SJCRH30 (cell line): ENCODE data around the gene NAA11. TPM values are rescaled to one million over a fixed set of nuclear protein-coding genes. Genes with fewer than 3 reads are reported as not detected.

Experiments
- DNase-seq, 2 experiments: peaks; one replicate each; pipeline ENCODE4 v3.0.0-alpha.2; 2015 to 2020
- H3K27ac ChIP-seq: fragments of 250-450 bp; sonication (Bioruptor Pico); 2 replicates; pipeline ENCODE4 v1.5.1; 2020; ENCODE audit warnings: mild to moderate bottlenecking, moderate library complexity
- H3K27me3 ChIP-seq: fragments of 250-450 bp; sonication (Bioruptor Pico); 2 replicates; pipeline ENCODE4 v1.5.1; 2020; ENCODE audit warnings: mild to moderate bottlenecking, moderate library complexity
- H3K36me3 ChIP-seq: fragments of 250-450 bp; sonication (Bioruptor Pico); 2 replicates; pipeline ENCODE4 v1.5.1; 2020; ENCODE audit warnings: mild to moderate bottlenecking, moderate library complexity
- H3K4me1 ChIP-seq: fragments of 250-450 bp; sonication (Bioruptor Pico); 2 replicates; pipeline ENCODE4 v1.5.1; 2020; ENCODE audit warnings: mild to moderate bottlenecking, moderate library complexity
- H3K4me3 ChIP-seq: fragments of 250-450 bp; sonication (Bioruptor Pico); 2 replicates; pipeline ENCODE4 v1.5.1; 2020; ENCODE audit warnings: mild to moderate bottlenecking, moderate library complexity
- H3K9me3 ChIP-seq: fragments of 250-450 bp; sonication (Bioruptor Pico); replicated peaks from 2 replicates; pipeline ENCODE4 v1.5.1; 2020; ENCODE audit warnings: mild to moderate bottlenecking, moderate library complexity
- total RNA-seq: library from RNA; depleted of rRNA; stranded (reverse); fragments of >200 nt; shearing (Covaris generic); gene quantifications from 2 replicates; pipeline ENCODE4 v1.2.3, GENCODE V29; 2014; rRNA removed

NAA11 gene
- 0.12 TPM in 1 of 2 replicates, not detected in the other for total RNA-seq

DNA sequence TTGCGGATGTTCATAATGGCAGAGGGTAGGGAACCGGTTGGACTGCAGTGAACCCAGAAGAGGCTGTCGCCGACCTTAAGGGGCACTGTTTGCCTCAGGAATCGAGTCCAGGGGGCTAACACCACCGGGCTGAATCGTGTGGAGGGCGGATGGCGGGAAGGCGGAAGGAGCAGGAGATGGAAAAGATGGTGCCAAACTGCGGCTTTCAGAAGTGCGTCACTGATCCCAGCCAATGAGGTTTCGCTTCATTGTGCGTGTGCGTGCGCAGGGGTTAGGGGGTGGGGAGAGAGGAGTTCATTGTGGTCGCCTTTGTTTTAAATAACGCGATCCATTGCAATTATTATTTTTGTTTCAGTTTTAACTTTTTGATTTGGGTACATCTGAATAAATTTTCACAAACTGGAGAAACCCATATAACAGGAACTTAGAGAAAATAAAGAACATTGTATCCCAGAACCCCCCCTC, at the start of gene NAA11:
NAA11 (minus strand) TSS at position 198 of the 465 bp plus-strand sequence; CDS start at position 14, 184 bp downstream.
- DNase-seq = no peak
- Histone ChIP-seq H3K36me3 (no peaks in the 10 kb centered on the region), H3K27ac (no peak within 1 kb of the TSS), H3K4me1 (peaks cover 9% of the 10 kb centered on the region), H3K4me3 (no peak within 1 kb of the TSS), H3K9me3 (peaks cover 5% of the 10 kb centered on the region), H3K27me3 (no peaks in the 10 kb centered on the region; the same call in 1 of the 2 replicates)

- Histone ChIP-seq H3K4me3 (no peak overlapping the region), H3K27ac (no peak overlapping the region), H3K9me3 (no peaks in the 10 kb centered on the region), H3K36me3 (no peaks in the 10 kb centered on the region), H3K4me1 (peaks cover 6% of the 10 kb centered on the region; the same call in 1 of the 2 replicates), H3K27me3 (no peaks in the 10 kb centered on the region)
- DNase-seq = no peak
Measured at GRCh38 chr4:79370026-79370425, 44.2 kb upstream of the NAA11 start.

- H3K9me3 ChIP-seq = no peaks in the 10 kb centered on the region
Measured at GRCh38 chr4:79367096-79367495, 41.2 kb upstream of the NAA11 start.

DNA sequence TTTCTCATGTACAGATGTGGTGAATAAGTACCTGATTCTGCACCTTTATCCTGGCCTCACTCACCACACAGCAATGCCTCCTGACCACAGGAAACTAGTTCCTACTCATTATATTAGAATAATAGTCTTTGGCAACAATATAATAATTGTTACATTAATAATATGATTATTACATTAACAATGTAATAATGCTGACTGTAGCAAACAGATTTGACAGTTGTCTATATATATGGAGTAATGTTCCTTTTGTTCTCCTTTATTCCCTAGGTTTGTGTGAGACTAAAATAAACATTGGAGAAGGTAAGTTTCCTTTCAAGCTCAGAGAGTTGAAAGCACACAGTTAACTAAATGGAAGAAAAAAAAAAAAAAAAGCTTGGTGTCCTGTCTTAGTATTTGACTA, 40.6 kb upstream of the NAA11 start:
- Histone ChIP-seq H3K27me3 (no peaks in the 10 kb centered on the region), H3K27ac (no peak overlapping the region)
- no peak for DNase-seq

More at GRCh38 chr4:79367096-79367495, 41.2 kb upstream of the NAA11 start:
- no peak for DNase-seq
- Histone ChIP-seq H3K36me3 (no peaks in the 10 kb centered on the region), H3K4me3 (no peak overlapping the region), H3K27me3 (no peaks in the 10 kb centered on the region), H3K4me1 (peaks cover 6% of the 10 kb centered on the region; the same call in 1 of the 2 replicates), H3K27ac (no peak overlapping the region)

DNA sequence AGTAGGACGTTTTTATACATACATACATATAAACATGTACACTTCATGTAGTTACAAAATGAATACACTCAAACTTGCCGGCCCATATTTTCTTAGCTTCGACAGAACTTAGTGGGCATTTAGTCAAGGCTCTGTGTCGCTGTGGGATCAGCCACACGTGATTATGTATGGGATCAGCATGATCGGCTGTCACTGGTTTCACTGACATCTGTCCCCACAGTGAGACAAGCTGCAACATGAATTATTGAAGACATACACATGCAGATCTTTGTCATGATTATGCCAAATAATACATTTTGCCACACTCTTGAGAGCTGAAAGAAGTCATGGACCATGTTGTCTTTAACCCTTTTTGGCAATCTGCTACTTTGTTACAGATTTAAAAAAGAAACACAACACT, 38.2 kb upstream of the NAA11 start:
- H3K27me3 ChIP-seq = no peaks in the 10 kb centered on the region
- DNase-seq = no peak
- H3K27ac ChIP-seq = no peak overlapping the region

More for the DNA sequence above, 40.6 kb upstream of the NAA11 start:
- Histone ChIP-seq H3K36me3 (no peaks in the 10 kb centered on the region), H3K9me3 (no peaks in the 10 kb centered on the region), H3K4me3 (no peak overlapping the region), H3K4me1 (peaks cover 6% of the 10 kb centered on the region; the same call in 1 of the 2 replicates)

DNA sequence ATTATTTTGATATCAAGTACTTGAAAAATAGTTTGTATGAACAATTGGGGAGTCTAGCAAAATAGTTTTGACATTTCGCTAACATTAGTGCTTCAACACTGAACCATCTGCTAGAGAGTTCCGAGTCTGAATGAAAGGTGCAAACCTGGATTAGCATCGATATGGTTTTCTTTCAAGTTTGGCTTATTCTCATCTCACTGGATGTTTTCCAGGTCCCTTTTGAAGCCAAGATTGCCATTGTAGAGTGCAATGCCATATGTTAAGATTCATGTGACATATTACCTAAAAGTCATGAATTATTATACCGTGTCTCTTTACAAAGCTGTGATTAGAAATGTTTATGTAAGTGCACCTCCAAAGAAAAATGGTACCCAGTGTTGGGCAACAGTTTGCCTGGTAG, 36.8 kb upstream of the NAA11 start:
- Histone ChIP-seq H3K4me3 (no peak overlapping the region), H3K36me3 (no peaks in the 10 kb centered on the region), H3K4me1 (peaks cover 6% of the 10 kb centered on the region; the same call in 1 of the 2 replicates), H3K27ac (no peak overlapping the region), H3K9me3 (no peaks in the 10 kb centered on the region), H3K27me3 (no peaks in the 10 kb centered on the region)
- no peak for DNase-seq

More for the DNA sequence above, 38.2 kb upstream of the NAA11 start:
- no peaks in the 10 kb centered on the region for H3K36me3 ChIP-seq
- H3K9me3 ChIP-seq = no peaks in the 10 kb centered on the region
- no peak overlapping the region for H3K4me3 ChIP-seq
- H3K4me1 ChIP-seq = peaks cover 6% of the 10 kb centered on the region; the same call in 1 of the 2 replicates

DNA sequence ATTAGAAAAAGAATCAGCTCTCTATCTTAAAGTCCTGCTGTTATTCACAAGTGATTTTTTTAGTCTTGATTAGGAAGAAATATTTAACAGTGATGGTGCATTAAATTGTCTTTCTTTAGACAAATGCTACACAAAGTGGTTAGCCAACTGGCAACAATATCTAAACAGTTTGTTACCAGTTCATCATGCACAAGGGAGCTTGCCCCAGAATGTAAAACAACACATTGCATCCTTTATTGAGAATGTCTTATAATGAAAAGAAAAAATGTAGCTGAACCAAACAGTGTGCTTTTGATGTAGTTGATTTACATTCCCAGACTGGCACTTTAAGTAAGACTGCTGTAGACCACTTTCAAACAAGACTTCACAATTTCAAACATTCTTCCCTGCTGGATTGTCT, 34.1 kb upstream of the NAA11 start:
- Histone ChIP-seq H3K27me3 (no peaks in the 10 kb centered on the region), H3K36me3 (no peaks in the 10 kb centered on the region), H3K9me3 (no peaks in the 10 kb centered on the region), H3K4me3 (no peak overlapping the region), H3K4me1 (no peaks in the 10 kb centered on the region), H3K27ac (no peak overlapping the region)
- no peak for DNase-seq

- H3K4me3 ChIP-seq = no peak overlapping the region
- H3K27me3 ChIP-seq = no peaks in the 10 kb centered on the region
- H3K9me3 ChIP-seq = no peaks in the 10 kb centered on the region
- H3K27ac ChIP-seq = no peak overlapping the region
- H3K36me3 ChIP-seq = no peaks in the 10 kb centered on the region
- no peak for DNase-seq
- no peaks in the 10 kb centered on the region for H3K4me1 ChIP-seq
Measured at GRCh38 chr4:79358438-79358837, 32.6 kb upstream of the NAA11 start.

DNA sequence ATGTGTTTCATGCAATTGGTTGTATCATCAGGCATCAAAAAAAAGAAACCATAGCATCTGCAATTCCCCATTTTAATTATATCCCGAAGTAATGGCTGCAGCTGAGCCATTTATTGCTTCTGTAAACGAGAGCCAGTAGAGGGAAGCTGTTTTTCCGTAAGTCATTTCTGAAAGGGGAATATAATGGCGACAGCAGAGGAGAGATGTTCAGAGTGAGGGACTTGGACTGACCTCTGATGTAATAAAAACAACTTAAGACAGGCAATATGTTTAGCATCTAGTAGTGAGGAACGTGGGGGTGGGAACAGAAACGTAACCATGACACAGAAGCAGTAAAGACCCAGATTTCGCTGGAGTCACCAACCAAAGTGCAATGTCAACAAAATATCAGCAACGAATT, 31.5 kb upstream of the NAA11 start:
- Histone ChIP-seq H3K4me1 (no peaks in the 10 kb centered on the region), H3K27me3 (no peaks in the 10 kb centered on the region), H3K27ac (no peak overlapping the region), H3K4me3 (no peak overlapping the region), H3K36me3 (no peaks in the 10 kb centered on the region), H3K9me3 (no peaks in the 10 kb centered on the region)
- DNase-seq = no peak

DNA sequence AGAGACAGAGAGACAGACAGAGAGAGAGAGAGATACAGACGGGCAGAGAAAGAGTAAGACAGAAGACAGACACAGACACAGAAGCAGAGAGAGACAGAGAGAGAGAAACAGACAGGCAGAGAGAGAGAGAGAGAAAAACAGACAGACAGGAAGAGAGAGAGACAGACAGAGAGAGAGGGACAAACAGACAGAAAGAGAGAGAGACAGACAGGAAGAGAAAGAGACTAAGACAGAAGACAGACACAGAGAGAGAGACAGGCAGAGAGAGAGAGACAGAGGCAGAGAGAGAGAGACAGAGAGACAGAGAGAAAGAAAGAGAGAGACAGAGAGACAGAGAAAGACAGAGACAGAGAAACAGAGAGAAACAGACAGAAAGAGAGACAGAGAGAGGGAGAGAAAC, 27.2 kb upstream of the NAA11 start:
- Histone ChIP-seq H3K4me1 (no peaks in the 10 kb centered on the region), H3K27me3 (no peaks in the 10 kb centered on the region), H3K27ac (no peak overlapping the region), H3K9me3 (peaks cover 1% of the 10 kb centered on the region; the same call in 1 of the 2 replicates), H3K4me3 (no peak overlapping the region), H3K36me3 (no peaks in the 10 kb centered on the region)
- no peak for DNase-seq

GRCh38 chr4:79348405-79348804, 22.5 kb upstream of the NAA11 start:
- Histone ChIP-seq H3K36me3 (no peaks in the 10 kb centered on the region), H3K27me3 (no peaks in the 10 kb centered on the region), H3K27ac (no peak overlapping the region), H3K9me3 (peaks cover 3% of the 10 kb centered on the region; the same call in 1 of the 2 replicates), H3K4me1 (no peaks in the 10 kb centered on the region), H3K4me3 (no peak overlapping the region)
- DNase-seq = no peak

DNA sequence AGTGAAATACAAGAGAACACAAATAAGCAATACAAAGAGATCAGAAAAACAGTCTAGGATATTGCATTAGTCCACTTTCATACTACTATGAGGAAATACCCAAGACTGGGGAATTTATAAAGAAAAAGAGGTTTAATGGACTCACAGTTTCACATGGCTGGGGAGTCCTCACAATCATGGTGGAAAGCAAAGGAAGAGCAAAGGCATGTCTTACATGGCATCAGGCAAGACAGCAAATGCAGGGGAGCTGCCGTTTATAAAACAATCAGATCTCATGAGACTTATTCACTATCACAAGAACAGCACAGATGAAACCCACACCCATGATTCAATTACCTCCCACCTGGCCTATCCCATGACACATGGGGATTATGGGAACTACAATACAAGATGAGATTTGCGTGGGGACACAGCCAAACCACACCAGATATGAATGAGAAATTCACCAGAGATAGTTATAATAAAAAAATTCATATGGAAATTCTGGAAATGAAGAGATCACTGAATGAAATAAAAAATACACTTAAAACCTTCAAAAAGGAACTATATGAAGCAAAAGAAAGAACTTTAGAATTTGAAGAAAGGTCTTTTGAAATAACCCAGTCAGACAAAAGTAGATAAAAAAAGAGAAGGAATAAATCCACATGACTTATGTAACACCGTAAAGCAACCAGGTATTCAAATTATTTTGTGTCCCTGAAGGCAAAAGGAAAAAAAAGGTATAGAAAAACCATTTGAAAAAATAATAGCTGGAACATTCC, 16.2 kb upstream of the NAA11 start:
- H3K4me3 ChIP-seq = no peak overlapping the region
- H3K27ac ChIP-seq = no peak overlapping the region
- H3K27me3 ChIP-seq = no peaks in the 10 kb centered on the region
- DNase-seq = no peak
- H3K4me1 ChIP-seq = no peaks in the 10 kb centered on the region; the same call in 1 of the 2 replicates
- peaks cover 11% of the 10 kb centered on the region for H3K9me3 ChIP-seq
- no peaks in the 10 kb centered on the region for H3K36me3 ChIP-seq

GRCh38 chr4:79340568-79340967, 14.7 kb upstream of the NAA11 start:
- Histone ChIP-seq H3K9me3 (peaks cover 11% of the 10 kb centered on the region), H3K27ac (no peak overlapping the region), H3K36me3 (no peaks in the 10 kb centered on the region), H3K27me3 (no peaks in the 10 kb centered on the region), H3K4me1 (no peaks in the 10 kb centered on the region; the same call in 1 of the 2 replicates), H3K4me3 (no peak overlapping the region)
- DNase-seq = no peak

DNA sequence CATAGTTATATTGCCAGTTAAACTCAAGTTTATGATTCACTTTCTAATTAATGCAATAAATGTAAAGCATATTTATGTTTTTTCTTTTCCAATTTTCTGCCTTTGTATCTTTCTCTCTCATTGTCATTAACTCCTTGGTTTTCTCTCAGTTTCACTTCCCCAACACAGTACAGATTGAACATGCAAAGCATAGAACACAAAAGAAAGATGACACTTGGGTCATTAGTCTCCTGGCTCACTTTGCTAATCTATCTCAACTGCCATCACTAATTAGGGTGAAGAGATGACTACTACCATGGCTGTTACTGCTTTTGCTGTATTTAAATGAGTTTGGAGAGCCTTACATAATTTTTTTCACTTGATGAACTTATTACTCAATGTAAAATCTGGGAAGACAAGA, 12.3 kb upstream of the NAA11 start:
- Histone ChIP-seq H3K27me3 (no peaks in the 10 kb centered on the region), H3K27ac (no peak overlapping the region), H3K4me3 (no peak overlapping the region), H3K9me3 (peaks cover 10% of the 10 kb centered on the region), H3K4me1 (no peaks in the 10 kb centered on the region; the same call in 1 of the 2 replicates), H3K36me3 (no peaks in the 10 kb centered on the region)
- DNase-seq = no peak

DNA sequence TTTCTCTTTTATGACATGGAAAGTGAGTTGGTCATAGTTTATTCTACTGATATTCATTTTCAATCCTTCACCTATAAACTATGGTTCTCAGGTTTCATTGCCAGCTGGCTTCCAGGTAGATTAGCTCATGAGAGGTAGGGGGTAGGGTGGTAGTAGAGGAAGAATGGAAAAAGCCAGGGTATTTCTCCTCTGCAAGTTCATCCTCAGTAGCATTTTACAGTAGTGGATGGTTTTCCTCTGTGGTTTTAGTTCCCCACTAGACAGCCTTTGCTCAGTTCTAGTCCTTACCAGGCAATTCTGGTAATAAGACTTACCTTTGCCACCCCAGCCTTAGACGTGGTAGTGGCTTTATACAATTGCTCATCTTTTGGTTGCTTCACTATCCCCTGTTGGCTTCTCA, 8.9 kb upstream of the NAA11 start:
- H3K9me3 ChIP-seq = no peaks in the 10 kb centered on the region; the same call in 1 of the 2 replicates
- H3K27ac ChIP-seq = no peak overlapping the region
- no peaks in the 10 kb centered on the region for H3K27me3 ChIP-seq
- peaks cover 18% of the 10 kb centered on the region for H3K4me1 ChIP-seq
- no peak overlapping the region for H3K4me3 ChIP-seq
- H3K36me3 ChIP-seq = no peaks in the 10 kb centered on the region
- DNase-seq = no peak
